HG03565 (cell line): ENCODE results near the gene SEC16A.

Experiments used
- ATAC-seq: cut with Tn5 transposase; IDR thresholded peaks from one replicate; pipeline ENCODE4 v1.9.1; 2021; ENCODE audit warnings: mild to moderate bottlenecking, moderate library complexity; ENCODE audit not compliant: unreplicated experiment

SEC16A gene

DNA sequence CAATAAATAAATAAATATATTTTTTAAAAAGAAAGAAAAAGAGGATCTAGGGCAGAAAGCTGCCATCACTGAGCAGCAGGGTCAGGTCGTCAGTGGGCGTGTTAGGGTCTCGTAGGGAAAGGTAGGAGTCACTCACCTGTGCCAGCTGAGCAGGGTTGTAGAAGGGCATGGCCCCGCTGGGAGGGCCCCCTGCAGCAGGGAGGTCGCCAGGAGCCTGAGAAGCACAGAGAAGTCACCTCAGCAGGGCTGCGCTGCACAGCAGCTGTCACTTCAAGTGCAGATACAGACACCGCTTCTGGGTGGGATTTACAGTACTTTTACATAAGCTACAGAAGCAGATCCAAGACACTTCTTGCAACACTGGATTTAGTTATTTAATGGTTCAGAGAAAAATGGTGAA lies 39.2 kb downstream of the SEC16A start:
- no peak for ATAC-seq

DNA sequence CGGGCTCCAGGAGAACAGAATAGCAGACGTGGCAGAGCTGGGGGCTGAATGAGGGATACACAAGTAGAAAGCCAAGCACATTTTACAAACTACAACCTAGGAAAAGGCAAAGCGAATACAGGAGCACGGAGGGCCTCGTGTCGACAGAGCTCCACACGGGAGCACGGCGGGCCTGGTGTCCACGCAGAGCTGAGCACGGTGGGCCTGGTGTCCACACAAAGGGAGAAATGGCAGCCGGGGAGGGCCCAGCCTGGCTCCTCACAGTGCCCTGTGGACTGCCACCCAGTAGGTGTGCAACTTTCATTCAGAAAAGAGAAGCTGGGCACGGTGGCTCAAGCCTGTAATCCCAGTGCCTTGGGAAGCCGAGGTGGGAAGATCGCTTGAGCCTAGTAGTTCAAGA lies 39.8 kb downstream of the SEC16A start:
- ATAC-seq = no peak

DNA sequence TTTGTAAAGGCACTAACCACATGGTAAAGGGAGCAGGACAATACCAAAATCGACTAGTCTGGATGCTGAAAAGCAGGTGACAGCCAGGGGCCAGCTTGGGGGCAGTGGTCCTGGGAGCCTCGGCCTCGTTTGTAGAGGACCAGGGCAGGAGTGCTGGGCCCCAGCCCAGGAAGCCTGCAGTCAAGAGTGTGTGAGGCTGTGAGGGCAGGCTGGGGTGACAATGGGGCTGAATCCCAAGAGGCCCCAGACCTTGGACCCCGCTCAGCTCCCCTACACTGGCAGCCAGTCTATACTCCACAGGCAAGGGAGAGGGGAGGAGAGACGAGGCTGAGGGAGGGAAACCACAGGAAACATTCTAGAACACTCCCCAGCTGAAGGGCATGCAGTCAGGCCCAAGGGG lies 40.6 kb downstream of the SEC16A start:
- ATAC-seq = no peak

DNA sequence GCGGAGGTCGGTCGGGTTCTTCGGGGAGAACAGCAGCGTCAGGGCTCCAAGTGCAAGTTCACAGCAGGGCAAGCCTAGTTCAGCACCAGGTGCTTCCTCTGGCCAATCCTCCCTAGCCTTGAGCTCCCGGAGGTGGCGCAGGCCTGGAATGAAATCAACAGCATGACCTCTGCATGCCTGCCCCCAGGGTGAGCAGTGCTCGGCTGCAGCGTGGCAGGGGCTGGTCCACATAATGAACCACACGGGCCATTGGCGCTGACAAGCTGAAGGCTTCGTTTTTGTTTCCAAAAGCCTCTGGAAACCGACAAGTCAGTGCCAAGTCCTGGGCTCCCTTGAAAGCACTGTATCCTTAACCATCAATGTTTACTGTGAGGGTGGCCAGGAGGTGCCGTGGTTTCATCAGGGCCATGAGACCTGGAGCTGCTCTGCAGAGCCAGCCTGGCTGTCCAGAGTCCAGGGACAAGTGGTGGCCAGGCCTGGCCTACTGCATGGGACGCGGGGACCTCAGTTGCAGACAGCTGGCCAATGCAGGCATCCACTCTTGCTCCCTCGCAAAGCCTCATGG lies 41.1 kb downstream of the SEC16A start:
- no peak for ATAC-seq

DNA sequence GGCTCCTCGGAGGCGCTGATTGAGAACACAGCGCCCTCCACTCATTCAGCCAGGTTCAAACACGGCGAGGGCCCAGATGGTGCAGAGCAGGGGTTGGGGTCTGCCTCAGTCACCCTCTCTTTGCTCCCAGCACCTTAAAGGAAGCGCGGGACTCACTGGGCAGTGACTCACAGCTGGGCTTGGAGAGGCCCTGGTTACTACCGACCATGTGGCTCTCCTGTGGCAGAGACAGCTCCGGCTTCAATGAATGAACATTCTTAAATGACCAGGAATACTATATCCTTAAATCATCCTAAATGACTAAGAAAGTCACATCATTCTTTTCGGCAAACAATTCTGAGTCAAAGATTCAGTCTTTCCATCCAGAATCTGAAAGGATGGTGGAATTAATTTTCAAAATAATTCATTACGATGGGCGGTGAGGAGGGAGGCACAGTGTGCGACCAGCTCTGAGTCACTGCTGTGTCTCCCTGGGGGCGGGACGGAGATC lies 41.6 kb downstream of the SEC16A start:
- ATAC-seq = no peak

DNA sequence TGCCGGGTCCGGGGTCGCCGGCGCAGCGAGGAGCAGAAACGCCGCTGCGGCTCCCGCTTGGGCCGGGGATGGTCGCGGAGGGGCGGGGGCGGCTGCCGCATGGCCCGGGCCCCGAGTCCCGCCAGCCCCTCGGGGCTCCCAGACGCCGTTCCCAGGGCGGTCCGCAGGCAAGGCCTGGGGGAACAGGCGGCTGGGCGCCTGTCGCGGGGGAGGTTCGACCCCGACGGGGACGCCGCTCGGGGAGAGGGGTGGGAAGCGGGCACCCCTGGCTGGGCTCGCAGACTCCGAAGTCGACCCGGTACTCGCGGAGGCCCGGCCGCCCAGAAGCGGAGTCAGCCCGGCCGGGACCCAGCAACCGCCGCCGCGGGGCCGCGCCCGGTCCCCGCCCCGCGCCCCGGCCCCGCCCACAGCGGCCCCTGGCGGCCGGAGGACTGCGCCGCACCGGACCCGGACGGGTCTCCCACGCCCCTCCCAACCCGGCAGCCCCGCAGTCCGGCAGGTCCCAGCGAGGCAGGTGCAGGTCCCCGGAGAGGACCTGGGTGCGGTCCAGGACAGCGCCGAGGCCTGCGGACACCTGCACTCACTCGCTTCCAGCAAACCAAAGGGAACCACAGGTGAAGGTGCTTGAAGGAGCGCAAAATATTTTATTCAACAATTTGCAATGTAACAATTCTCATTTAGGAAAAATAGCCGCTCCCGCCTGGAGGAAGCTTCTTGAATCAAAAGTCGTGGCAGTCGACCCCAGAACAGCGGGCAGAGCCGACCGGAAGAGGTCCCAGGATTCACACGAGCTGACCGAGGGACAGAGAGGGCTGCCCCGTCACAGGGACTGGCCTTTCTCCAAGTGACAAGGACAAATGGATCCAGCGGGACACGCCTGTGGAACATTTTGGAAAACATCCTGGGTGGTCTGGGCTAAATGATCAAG lies 43.1 kb downstream of the SEC16A start, which contains the start of gene INPP5E:
INPP5E (minus strand) TSS at position 365 of the 928 bp plus-strand sequence. CDS start 426 bp downstream, outside the sequence.
- peak; percentile 37 for ATAC-seq

DNA sequence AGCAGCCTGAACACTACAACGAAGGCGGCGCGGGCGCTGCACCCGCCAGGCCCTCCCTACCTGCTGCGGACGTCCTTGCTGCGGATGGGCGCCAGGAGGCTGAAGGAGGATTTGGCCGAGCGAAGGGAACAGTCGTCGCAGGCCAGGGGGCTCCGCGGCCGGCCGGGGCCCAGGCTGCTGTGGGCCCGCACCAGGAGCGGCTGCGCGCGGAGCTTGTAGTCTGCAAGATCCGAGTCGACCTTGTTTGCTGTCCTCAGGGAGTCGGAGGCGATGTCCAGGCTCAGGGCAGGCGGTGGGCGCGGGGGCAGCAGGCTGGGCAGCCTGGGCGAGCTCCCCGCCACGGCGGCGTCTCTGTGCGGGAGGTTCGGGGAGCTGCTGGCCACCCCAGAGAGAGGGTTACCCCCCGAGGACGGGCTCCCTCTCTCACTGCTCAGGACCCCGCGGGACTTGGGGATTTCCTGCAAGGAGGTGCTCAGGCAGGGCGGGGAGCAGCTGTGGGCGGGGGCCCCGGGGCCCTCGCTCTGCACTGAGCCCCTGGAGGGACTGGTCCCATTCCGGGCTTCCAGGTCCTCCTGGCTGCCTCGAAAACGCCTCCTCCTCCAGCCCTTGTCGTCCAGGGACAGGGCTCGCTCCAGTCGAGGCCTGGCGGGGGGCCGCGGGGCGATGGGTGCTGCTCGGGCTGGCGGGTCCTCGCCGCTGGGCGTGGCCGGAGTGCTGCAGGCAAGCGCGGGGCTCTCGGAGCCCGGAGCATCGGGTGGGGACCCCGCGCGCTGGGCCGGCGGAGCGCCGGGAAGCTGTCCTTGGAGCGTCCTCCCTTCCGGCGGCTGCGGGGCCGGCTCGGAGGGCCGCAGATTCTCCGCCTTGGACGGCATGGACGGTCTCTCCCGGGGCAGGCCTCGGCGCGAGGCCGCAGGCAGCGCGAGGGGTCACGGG lies 44.0 kb downstream of the SEC16A start:
- ATAC-seq = peak; percentile 28

DNA sequence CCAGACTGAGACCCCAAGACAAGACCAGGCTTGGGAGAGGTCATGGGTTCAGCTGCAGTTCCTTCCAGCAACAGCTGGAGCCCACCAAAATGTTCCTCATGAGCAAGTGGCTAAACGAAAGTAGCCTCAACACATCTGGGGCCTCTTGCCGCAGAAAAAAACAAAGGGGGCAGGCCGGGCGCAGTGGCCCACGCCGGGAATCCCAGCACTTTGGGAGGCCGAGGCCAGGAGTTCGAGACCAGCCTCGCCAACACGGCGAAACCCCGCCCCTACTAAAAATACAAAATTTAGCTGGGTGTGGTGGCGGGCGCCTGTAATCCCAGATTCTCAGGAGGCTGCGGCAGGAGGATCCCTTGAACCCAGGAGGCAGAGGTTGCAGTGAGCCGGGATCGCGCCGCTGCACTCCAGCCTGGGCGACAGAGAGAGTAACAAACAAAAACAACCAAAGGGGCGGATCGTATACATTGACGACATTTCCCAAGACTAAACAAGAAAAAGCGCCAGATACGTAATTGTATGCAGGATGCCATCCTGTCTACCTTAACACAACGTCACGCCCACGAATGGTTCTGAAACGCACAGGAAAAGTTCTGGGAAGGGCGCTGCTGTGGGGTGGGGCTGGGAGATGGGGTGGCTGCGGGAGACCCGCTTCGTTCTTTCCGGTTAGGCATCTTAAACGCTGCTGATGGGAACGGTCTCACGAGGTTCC lies 44.8 kb downstream of the SEC16A start:
- ATAC-seq = no peak

DNA sequence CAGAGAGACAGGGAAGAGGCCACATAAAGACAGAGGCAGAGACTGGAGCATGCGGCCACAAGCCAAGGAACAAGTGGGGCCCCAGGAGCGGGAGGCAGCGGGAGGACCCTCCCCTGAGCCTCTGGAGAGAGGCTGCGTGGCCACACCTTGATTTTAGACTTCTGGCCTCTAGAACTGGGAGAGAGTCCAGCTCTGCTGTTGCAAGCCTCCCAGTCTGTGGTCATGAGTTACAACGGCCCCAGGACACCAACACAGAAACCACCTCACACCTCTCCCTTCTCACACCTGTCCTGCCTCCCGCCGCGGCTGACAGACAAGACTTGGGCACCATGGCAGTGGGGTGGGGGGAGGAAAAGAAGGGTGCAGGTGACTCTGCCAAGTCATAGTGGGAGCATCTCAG lies 45.4 kb downstream of the SEC16A start:
- no peak for ATAC-seq

DNA sequence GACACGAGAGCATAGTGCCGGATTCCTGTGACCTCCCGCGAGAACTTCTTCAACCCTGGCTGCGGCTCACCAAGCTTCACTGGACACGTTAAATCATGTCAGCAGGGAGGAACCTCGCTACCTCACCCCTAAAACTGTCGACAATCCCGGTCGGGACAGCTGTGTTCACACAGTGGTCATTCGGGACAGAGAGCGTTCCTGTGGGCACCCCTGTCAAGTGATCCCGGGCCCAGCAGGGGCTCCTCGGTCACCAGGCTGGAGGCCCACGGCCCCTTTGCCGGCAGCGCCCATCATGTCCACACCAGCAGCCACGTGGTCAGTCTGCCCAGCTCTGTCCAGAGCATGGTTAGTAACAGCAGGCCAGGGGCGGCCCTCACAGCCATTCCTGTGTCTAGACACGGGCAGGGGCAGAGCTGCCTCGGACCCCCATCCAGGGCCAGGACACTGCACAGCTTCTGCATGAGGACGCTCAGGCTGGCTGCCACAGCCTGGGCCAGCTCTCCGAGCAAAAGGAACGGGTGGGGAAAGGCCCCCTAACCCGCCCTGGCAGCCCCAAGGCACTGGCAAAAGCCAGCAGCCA lies 46.7 kb downstream of the SEC16A start:
- ATAC-seq = no peak

DNA sequence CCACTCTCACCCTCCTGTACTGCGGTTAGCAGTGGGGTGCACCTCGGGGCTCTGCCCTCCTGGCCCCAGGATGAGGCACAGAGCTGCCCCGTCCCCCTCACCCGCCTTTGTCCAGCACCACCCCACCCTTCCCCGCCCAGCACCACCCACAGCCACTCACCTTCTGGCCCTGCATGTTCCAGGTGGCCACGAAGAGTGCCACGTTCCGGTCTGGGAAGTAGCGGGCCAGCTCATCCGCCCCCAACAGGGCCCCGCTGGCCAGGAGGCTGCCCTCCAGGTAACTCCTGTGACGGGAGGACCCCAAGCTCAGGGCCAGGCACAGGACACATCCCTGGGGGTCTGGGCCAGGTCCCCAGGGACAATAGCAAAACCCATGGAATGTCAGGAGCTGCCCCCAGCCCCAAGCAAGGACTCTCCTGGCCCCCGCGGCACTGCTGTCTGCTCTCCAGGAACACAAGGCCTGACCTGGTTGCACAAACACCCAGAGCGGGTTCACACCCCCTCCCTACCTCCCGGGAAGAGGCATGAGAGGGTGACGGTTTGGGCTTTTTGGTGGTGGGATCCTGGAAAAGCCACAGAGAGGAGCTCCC lies 48.2 kb downstream of the SEC16A start:
- no peak for ATAC-seq

DNA sequence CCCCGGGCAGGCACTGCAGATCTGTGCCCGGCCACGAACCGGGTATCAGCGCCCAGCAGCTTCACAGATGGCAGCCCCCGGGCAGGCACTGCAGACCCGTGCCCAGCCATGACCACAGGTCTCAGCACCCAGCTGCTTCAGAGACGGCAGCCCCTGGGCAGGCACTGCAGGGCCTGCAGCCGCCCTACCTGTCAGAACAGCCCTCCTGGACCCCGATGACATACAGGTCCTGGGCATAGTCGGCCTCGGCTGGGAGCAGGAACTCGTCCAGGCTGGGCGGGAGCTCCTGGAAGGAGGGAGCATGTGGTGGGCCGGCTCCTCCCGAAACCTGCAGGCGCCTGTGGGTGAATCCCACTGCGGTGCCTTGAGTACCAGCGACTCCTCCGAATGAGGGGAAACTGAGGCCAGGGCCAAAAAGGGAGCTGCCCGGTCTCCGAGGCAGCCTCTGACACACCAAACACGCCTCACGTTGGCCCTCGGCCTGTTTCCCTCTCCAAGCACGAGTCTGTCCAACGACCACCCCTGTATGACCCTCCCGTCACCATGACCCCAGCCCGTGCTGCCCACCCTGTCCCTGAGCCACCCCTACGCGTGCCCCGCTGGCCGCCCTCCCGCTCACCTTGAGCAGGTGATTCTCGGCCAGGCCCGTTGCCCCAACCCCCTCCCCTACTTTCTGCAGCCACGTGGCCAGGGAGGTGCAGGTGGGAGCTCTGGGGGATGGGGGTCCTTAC lies 48.8 kb downstream of the SEC16A start:
- ATAC-seq = no peak

DNA sequence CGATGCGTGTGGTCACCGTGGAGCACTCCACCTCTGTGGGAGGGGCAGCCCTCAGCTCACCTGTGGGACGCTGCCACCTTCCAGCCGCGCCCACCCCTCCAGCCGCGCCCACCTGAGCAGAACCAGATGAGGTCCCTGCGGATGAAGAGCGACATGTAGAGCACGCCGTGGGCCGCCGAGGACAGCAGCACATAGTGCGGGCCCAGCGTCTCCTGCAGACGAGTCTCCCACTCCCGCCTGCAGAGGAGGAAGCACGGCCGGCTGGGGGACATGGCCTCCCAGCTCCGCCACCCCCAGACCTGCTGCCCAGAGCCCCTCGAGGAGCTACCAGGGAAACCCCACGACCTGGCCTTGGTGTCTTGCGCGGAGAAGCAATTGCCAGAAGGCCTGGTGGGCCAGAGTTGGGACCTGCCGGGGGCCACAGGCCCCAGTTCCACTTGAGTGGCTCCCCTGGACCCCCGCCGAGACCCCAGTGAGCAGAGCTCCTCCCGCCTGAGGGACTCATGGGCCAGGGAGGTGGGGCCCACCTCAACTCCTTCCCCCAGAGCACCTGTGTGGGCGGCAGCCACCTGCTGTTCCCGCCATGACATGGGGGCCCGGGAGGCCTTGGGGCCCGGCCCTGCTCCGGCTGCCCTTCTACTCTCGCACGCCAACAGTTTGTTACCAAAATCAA lies 49.7 kb downstream of the SEC16A start:
- no peak for ATAC-seq

DNA sequence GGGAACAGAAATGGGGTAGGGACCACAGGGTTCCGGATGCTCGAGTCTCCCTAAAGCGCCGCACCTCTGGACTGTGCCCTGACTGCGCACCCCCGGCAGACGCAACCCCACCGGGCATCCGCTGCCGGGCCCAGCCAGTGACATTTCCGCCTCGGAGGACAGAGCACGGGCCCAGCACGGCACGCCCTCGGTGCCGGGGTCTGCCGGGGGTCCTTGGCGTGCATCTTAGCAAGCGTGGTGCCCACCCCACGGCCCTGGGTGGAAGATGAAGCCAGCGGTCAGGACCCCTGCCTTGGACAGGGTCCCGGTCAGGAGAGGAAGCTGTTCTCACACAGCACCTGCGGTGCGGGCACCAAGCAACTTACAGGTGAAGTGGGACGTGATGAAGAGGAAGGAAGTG lies 50.2 kb downstream of the SEC16A start:
- no peak for ATAC-seq

DNA sequence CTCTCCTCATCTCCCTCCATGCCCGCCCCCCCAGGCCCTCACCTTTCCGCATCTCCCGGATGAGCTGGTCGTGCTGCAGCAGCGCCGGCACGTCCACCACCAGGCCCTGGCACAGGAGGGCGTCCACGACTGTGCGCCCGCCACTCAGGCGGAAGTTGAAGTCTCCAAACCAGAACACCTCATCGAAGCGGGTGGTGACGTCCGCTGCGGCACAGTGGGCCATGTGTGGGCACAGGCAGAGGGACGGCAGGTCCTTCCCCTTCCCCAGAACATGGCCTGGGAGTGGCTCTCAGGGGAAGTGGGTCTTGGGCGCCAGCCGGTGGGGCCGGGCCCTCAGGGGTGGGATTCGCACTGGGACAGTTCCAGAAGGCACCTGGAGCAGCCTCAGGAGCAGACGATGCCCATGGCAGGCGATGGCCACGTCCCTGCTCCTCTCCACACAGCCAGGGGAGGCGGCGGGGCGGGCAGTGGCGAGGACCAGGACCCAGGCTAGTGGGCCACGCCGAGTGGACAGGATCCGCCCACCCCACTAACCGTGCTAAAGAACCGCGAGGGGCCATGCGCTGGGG lies 51.0 kb downstream of the SEC16A start:
- no peak for ATAC-seq

DNA sequence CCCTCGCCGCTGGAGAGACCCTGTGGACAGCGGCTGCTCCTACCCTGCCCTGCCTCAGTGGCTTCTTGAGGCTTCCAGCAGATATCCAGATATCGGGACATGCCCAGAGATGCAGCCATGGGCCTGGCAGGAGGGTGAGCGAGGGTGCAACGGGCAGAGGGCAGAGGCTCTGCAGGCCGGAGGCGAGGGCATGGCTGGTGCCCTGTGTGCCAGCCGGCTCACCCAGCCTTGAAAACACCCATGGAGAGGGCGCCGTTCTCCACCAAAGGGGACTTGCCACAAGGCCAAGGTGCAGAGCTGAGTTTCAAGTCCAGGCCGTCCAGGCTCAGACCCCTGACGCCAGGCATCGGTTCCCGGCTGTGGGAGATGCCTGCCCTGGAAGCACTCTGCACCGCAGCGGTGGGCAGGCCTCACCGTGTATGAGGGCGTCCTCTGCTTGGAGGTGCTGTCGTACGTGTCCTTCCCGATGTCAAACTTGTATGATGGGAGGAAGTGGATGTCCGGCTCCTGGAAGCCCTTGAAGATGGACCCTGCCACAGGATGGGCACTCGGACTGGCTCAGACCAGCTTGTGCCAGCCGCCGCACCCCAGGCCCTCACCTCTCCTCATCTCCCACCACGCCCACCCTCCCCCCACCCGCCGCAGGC lies 52.1 kb downstream of the SEC16A start:
- ATAC-seq = no peak

DNA sequence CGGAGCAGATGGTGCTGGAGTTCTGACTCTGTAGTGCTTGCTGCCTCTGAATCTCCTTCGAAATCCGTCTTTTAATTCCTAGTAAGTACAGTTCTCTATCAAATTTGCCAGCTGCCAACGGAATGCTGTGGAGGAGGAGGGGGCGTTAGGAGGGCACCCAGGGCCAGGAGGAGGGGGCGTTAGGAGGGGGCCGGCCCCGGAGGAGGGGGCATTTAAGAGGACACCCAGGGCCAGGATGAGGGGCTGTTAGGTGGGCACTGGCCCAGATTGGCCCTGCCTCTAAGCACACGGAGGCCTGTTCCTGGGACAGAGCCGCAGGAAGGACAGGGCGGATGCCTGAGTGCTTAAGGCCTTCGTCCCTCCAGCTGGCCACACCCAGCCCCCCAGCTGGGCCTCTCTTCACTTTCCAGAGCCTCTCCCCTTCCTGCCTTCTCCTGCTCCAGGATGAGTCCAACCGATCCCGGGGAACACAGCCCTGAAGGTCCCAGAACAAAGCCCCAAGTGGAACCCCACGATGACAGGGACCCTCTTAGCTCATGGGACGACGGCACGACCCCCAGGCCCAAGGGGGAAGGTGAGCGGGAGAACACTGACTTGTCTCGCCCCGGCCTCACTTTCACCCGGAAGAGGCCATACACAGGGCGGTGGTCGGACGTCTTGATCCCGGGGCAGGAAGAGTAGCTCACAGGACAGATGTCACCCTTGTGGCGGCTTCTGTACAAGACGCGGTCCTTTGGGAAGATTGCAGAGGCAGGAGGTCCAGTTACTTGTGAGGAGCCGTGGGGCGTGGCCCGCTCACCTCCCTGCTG lies 53.0 kb downstream of the SEC16A start:
- ATAC-seq = no peak
